ENCODE data around the gene PTTG1. TPM values are rescaled to one million over a fixed set of nuclear protein-coding genes. Genes with fewer than 3 reads are reported as not detected.

PTTG1 gene
- polyA plus RNA-seq, 1 of the 3 experiments (the other 2 are of a cell fraction): 279 TPM

- no peak for TF ChIP-seq USF2 (IDR thresholded peaks at IDR 0.05; ENCODE audit: borderline replicate concordance, low read depth, low read length)
- TF ChIP-seq JUND (IDR thresholded peaks at IDR 0.05): no peak
- TF ChIP-seq FOSL2 (IDR thresholded peaks at IDR 0.05; ENCODE audit: borderline replicate concordance, low read depth): no peak
Measured at GRCh38 chr5:160453751-160454150, 32.1 kb downstream of the PTTG1 start (continued).

- Histone ChIP-seq H3K9me3 (no peaks in the 10 kb centered on the region), H3K79me2 (ENCODE audit: insufficient read depth) (no peaks in the 10 kb centered on the region), H3K4me3 (ENCODE audit: low read depth in 2 of 2, low read length in 1 of 2) (no peak overlapping the region), H3F3A (replicated peaks; ENCODE audit: insufficient read depth) (no peaks in the 10 kb centered on the region), H3K4me1 (ENCODE audit: control insufficient read depth in 1 of 2, insufficient read depth in 2 of 2, low read depth in 1 of 2, low read length in 1 of 2) (no peaks in the 10 kb centered on the region), H3K4me2 (no peak overlapping the region), H4K20me1 (ENCODE audit: insufficient read depth) (no peaks in the 10 kb centered on the region), H3K9ac (no peak overlapping the region), H2AFZ (ENCODE audit: low read depth) (no peak overlapping the region), H3K9me2 (no peaks in the 10 kb centered on the region), H3K27me3 (ENCODE audit: insufficient read depth) (no peaks in the 10 kb centered on the region), H3K36me3 (replicated peaks in 1 of 2; ENCODE audit: control insufficient read depth in 1 of 2, insufficient read depth in 2 of 2, low read length in 1 of 2) (no peaks in the 10 kb centered on the region), H3K27ac (ENCODE audit: low read depth in 2 of 2, low read length in 1 of 2) (no peak overlapping the region)
- ChIA-PET POLR2A (no interaction called here), CTCF (interaction anchor here (3.8 kb wide), 1 partner anchor 17 kb away, joined by 23 read pairs; no protein-coding TSS in a partner anchor)
- WGBS (ENCODE audit: low lambda C conversion rate): 64% methylated on average over 4 of the region's 4 CpGs
- DNase-seq: no peak
- TF ChIP-seq IRF3 (IDR thresholded peaks at IDR 0.05; ENCODE audit: low read depth, low read length) (no peak), ELF1 (IDR thresholded peaks at IDR 0.05) (no peak), RXRA (IDR thresholded peaks at IDR 0.05; ENCODE audit: borderline replicate concordance, low read depth) (no peak), RAD21 (IDR thresholded peaks at IDR 0.05; ENCODE audit: low read length) (no peak), FOXM1 (IDR thresholded peaks at IDR 0.05; ENCODE audit: low read depth) (no peak), MEF2A (IDR thresholded peaks at IDR 0.05; ENCODE audit: borderline replicate concordance, low read depth) (no peak), PBX3 (IDR thresholded peaks at IDR 0.05) (no peak), FOXJ3 (CRISPR knock-in tag; IDR thresholded peaks at IDR 0.05) (no peak), TCF12 (IDR thresholded peaks at IDR 0.05) (no peak), MXI1 (IDR thresholded peaks at IDR 0.05; ENCODE audit: low read depth, low read length) (no peak), CTCF (IDR thresholded peaks at IDR 0.05) (no peak), EZH2phosphoT487 (IDR thresholded peaks at IDR 0.05; ENCODE audit: borderline replicate concordance, low read depth) (no peak), CHD2 (IDR thresholded peaks at IDR 0.05; ENCODE audit: low read length, partially characterized antibody) (no peak), GABPA (IDR thresholded peaks at IDR 0.05; ENCODE audit: low read depth) (no peak)
Measured at GRCh38 chr5:160455600-160455999, 33.9 kb downstream of the PTTG1 start.

Measured in SK-N-SH (cell line).